Activated CD4-positive, alpha-beta memory T cell treated with anti-CD3 and anti-CD28 coated beads, Interleukin-2, amount 10 ng/mL, durations not matched to agents 7 days and 5 days (primary cell): ENCODE measurements around the gene MAP2K3. TPM values are rescaled to one million over a fixed set of nuclear protein-coding genes. Genes with fewer than 3 reads are reported as not detected.

Experiments used
- CTCF ChIA-PET: fragments of 350-600 bp; sonication (Branson Sonifier 250); formaldehyde crosslinking; loops from one replicate; lab custom pipeline; 2021; ENCODE audit warnings: antibody characterized with exemption, inconsistent platforms; lab: Charles Lee
- POLR2A ChIA-PET: fragments of 350-600 bp; sonication (Branson Sonifier 250); formaldehyde crosslinking; loops from one replicate; lab custom pipeline; 2021; ENCODE audit warnings: antibody characterized with exemption; lab: Charles Lee
- DNase-seq: peaks from one replicate; pipeline ENCODE4 v3.0.0-alpha.2; 2020
- H3K27ac Mint-ChIP-seq: one replicate; pipeline ENCODE4 v1.8.0; 2021; ENCODE audit warnings: mild to moderate bottlenecking, mixed read lengths
- H3K27me3 Mint-ChIP-seq: one replicate; pipeline ENCODE4 v1.8.0; 2021; ENCODE audit warnings: mixed read lengths
- H3K36me3 Mint-ChIP-seq: one replicate; pipeline ENCODE4 v1.8.0; 2021; ENCODE audit warnings: low read depth, mixed read lengths
- H3K4me1 Mint-ChIP-seq: one replicate; pipeline ENCODE4 v1.8.0; 2021; ENCODE audit warnings: mixed read lengths
- H3K4me3 Mint-ChIP-seq: one replicate; pipeline ENCODE4 v1.8.0; 2021; ENCODE audit warnings: mild to moderate bottlenecking, mixed read lengths
- H3K9me3 Mint-ChIP-seq: one replicate; pipeline ENCODE4 v1.8.0; 2021; ENCODE audit warnings: mixed read lengths
- total RNA-seq, 2 experiments: library from RNA; stranded (reverse); gene quantifications; one replicate each; pipeline ENCODE4 v1.2.3, GENCODE V29; 2021

Gene MAP2K3
- total RNA-seq, 2 experiments from 2014 or later: 74.2 to 76.0 TPM

DNA sequence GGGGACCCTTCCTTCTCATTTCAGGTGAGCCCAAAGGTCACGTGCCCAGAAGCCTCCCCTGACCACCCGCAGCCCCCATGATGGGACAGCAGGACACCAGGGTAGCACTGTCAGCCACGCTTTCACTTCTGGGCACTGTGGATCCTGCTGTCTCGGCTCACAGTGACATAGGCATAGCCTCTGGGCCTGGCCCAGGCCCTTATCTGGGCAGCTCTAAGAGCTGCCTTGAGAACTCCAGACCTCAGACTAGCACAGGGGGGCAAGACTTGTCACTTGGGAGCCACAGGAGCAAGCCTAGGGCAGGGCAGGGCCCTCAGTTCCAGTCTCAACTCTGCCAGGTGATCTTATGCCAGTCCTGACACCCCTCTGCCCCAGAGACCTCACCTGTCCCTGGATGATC is 36.0 kb upstream of the MAP2K3 start:
- ChIA-PET CTCF (no interaction called here), POLR2A (interaction anchor here (1.0 kb wide), 1 partner anchor 35 kb away, joined by 3 read pairs; the partner anchor contains the start of gene TMEM11)
- Mint-ChIP-seq H3K4me3 (no peak overlapping the region), H3K36me3 (no peaks in the 10 kb centered on the region), H3K27me3 (peaks cover 2% of the 10 kb centered on the region), H3K9me3 (no peaks in the 10 kb centered on the region), H3K27ac (no peak overlapping the region), H3K4me1 (peaks cover 8% of the 10 kb centered on the region)
- DNase-seq: no peak

DNA sequence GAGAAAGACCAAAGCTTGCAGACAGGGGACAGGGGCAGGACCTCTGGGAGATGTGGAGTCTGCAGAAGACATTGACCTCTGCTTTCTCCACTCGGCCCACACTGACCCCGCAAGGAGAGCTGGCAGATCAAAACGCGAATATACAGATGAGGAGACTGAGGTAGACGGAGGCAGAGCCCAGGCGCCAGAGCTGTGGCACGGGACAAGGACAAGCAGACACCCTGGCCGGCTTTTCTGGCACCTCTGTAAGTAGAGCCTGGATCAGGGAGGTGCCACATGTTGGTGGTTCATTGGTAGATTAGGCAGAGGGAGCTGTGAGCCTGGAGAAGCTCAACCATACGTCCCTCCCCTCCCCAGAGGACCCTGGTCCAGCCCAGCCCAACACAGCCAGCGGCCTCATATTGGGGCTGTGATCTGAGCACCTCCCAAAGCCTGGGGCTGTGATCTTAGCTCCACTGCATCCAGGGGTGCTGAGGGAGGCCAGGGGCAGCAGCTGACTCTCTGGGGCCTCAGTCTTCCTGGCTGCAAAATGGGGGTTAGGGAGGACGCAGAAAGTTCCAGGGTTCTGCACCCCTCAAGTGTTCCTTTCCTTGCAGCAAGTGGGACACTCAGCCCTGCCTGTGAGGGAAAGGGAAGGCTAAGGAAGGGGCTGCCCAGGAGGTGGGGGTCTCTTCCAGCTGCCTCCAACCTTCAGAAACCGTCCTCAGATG is 35.3 kb upstream of the MAP2K3 start:
- Mint-ChIP-seq H3K27me3 (peaks cover 2% of the 10 kb centered on the region), H3K4me3 (no peak overlapping the region), H3K36me3 (no peaks in the 10 kb centered on the region), H3K4me1 (peaks cover 15% of the 10 kb centered on the region), H3K27ac (no peak overlapping the region), H3K9me3 (no peaks in the 10 kb centered on the region)
- DNase-seq: no peak
- ChIA-PET POLR2A (interaction anchor here (1.0 kb wide), 1 partner anchor 35 kb away, joined by 3 read pairs; the partner anchor contains the start of gene TMEM11), CTCF (no interaction called here)

DNA sequence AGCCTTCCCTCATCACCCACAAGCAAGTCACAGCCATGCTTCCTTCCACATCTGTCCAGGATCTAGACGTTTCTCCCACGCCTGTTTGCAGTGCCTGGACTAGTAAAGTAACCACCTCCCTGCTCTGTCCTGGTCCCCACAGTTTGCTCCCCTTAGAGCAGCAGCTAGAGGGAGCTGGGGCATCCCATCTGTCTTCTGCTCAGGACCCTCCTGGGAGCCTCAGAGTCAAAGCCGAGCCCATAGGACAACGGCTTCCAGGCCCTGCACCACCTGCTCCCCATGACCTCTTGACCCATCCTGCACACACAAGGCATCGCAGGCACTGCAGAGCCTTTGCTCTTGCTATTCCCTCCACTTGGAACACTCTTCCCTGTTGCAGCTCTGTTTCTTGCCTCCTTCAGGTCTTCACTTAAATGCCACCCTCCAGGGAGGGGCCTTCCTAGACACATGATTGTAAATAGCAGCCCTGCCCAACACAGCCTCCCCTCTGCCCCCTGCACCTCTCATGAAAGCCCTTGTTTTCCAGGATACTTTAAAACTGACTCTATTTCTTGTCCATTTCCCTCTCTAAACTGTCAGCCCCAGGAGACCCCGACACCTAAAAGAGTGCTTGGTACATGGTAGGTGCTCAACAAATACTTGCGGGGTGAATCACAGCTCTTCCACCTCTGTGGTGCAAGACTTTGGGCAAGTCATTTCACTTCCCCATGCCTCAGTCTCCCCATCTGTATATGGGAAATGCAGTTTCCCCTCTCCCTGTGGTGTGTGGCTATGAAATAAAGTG is 34.4 kb upstream of the MAP2K3 start:
- Mint-ChIP-seq H3K4me1 (peaks cover 15% of the 10 kb centered on the region), H3K9me3 (no peaks in the 10 kb centered on the region), H3K4me3 (no peak overlapping the region), H3K27me3 (peaks cover 2% of the 10 kb centered on the region), H3K27ac (no peak overlapping the region), H3K36me3 (no peaks in the 10 kb centered on the region)
- ChIA-PET CTCF (interaction anchor here (0.6 kb wide), 1 partner anchor 195 kb away, joined by 3 read pairs; no protein-coding TSS in a partner anchor), POLR2A (interaction anchor here (1.1 kb wide), 1 partner anchor 193 kb away, joined by 3 read pairs; no protein-coding TSS in a partner anchor)
- no peak for DNase-seq

DNA sequence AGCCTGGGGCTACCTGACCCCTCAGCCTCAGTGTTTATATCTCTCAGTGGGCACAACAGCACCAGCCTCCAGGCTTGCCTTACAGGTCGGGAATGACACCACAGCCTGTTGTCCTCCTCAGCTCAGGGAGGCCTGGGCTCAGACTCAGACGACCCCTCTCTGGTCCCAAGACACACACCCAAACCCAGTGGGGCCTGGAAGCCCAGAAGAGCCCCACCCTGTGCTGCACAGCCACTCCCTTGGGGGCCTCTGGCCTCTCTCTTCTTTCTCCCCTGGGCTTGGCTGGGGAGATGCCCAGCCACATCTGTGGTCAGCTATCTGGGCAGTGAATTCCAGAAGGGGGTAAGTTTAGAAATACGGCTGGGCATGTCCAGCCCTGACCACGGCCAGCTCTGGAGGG is 33.7 kb upstream of the MAP2K3 start:
- H3K27me3 Mint-ChIP-seq: peaks cover 2% of the 10 kb centered on the region
- ChIA-PET CTCF (interaction anchor here (0.6 kb wide), 1 partner anchor 196 kb away, joined by 3 read pairs; no protein-coding TSS in a partner anchor), POLR2A (interaction anchor here (1.1 kb wide), 1 partner anchor 193 kb away, joined by 3 read pairs; no protein-coding TSS in a partner anchor)
- no peaks in the 10 kb centered on the region for H3K36me3 Mint-ChIP-seq
- no peaks in the 10 kb centered on the region for H3K9me3 Mint-ChIP-seq
- no peak overlapping the region for H3K4me3 Mint-ChIP-seq
- peaks cover 15% of the 10 kb centered on the region for H3K4me1 Mint-ChIP-seq
- H3K27ac Mint-ChIP-seq: no peak overlapping the region
- DNase-seq: no peak

DNA sequence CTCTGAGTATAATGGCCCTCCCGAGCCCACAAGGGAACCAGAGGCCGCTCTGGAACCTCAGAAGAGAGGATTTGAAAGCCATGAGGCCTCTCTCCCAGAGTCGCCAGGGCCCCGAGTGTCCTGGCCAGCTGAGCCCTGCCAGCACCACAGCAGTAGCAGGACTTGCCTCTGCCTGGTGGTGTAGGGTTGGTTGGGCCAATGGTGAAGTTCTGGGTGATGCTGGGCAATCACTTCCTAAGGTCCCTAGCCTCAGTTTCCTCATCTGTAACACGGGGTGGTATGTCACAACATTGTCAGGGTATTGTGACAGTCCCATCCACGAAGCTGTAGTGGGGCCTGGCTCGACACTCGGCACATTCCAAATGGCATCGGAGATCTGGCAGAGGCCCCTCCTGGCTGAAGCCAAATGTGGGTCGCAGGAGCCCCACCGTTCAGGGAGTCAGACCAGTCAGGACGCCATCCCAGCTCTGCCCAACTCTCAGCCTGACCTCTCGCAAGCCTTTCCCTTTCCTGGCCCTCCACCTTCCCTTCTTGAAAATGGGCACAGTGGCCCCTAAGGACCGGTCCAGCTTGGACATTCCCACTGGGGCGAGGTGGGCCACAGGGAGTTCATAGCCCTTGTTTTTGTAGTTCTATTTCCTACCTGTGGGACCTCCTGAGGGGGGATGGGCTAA is 33.0 kb upstream of the MAP2K3 start:
- Mint-ChIP-seq H3K4me3 (no peak overlapping the region), H3K4me1 (peaks cover 15% of the 10 kb centered on the region), H3K36me3 (no peaks in the 10 kb centered on the region), H3K27me3 (peaks cover 2% of the 10 kb centered on the region), H3K9me3 (no peaks in the 10 kb centered on the region), H3K27ac (no peak overlapping the region)
- CTCF ChIA-PET: no interaction called here
- no peak for DNase-seq
- POLR2A ChIA-PET: interaction anchor here (0.9 to 2.6 kb wide), 3 partner anchors 17 to 38 kb away, joined by 3 to 15 read pairs (median 4); partner anchors contain the start of gene TMEM11

DNA sequence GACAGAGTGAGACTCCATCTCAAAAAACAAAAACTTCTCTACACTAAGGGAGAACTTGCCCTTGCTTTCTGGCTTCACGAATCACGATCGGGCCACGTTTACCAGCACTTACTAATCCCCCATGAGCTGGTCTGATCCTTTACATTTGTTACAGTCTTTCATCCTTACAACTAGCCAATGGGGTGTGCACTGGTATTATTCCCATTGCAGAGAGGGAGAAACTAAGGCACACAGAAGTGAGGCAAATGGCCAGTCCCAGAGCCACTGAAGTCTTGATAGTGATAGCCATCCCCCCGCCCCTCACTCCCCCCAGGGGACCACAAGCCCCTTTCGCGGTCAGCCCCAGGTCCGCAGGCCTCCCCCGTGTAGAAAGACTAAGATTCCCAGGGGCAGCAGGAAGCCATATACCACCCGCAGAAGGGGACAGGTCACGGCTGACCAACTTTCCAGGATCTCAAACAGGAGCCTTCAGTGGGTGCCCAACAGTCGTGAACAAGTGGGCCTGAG is 32.2 kb upstream of the MAP2K3 start:
- H3K4me3 Mint-ChIP-seq: peak overlapping the region; percentile 65
- no peak overlapping the region for H3K27ac Mint-ChIP-seq
- CTCF ChIA-PET: no interaction called here
- POLR2A ChIA-PET: interaction anchor here (0.9 to 2.6 kb wide), 3 partner anchors 16 to 39 kb away, joined by 3 to 15 read pairs (median 4); partner anchors contain the start of gene TMEM11
- H3K27me3 Mint-ChIP-seq: peaks cover 2% of the 10 kb centered on the region
- no peaks in the 10 kb centered on the region for H3K36me3 Mint-ChIP-seq
- H3K4me1 Mint-ChIP-seq: peaks cover 15% of the 10 kb centered on the region
- no peaks in the 10 kb centered on the region for H3K9me3 Mint-ChIP-seq
- no peak for DNase-seq

DNA sequence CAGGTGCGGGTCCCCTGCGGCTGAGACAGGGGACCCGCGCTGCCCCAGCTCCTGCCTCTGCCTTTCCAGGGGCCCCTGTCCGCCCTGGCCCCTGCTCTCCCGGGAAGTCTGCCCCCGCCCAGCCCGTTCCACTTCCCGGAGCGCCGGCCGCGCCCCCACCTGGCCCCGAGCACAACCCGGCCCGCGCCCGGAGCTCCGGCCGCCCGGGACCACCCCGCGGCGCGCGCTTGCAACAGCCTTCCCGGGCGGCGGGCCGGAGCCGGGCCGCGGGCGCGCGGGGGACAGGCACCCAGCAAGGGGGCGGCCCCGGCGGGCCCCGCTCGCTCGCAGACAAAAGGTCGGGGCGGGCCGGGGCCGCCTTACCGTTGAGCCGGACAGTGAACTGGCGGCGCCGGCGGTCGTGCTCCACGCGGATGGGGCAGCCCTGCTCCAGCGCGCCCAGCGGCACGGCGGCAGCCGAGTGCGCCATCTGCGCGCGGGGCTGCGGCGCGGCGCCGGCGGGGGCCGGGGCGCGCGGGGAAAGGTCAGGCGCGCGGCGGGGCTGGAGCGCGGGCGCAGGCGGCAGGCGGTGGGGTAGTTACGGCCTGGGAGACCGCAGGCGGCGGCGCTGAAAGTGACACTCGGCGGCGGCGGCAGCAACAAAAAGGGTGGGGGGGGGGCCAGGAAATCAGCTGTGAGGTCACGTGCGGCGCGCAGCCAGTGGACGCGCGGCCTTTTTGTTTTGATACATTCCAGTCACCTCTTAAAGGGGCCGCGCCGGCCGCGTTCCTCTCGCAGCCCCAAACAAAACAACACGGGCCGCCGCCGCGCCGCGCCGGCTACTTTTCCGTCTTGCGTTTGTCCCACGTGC is 31.5 kb upstream of the MAP2K3 start, which contains the start of gene NATD1:
TSS of gene NATD1 (minus strand) at position 615 of the 850 bp plus-strand sequence. CDS start at position 469, 146 bp downstream.
- peak within 1 kb of the TSS; percentile 80 for H3K4me3 Mint-ChIP-seq
- H3K27ac Mint-ChIP-seq: peak within 1 kb of the TSS; percentile 31
- H3K4me1 Mint-ChIP-seq: peaks cover 17% of the 10 kb centered on the region
- ChIA-PET CTCF (interaction anchor here (1.0 kb wide), 1 partner anchor 132 kb away, joined by 3 read pairs; no protein-coding TSS in a partner anchor), POLR2A (interaction anchor here (1.0 to 2.6 kb wide), 4 partner anchors 15 to 209 kb away, joined by 3 to 15 read pairs (median 6); partner anchors contain the start of gene TMEM11)
- H3K36me3 Mint-ChIP-seq: no peaks in the 10 kb centered on the region
- DNase-seq: peak; percentile 86
- H3K9me3 Mint-ChIP-seq: no peaks in the 10 kb centered on the region
- peaks cover 2% of the 10 kb centered on the region for H3K27me3 Mint-ChIP-seq

DNA sequence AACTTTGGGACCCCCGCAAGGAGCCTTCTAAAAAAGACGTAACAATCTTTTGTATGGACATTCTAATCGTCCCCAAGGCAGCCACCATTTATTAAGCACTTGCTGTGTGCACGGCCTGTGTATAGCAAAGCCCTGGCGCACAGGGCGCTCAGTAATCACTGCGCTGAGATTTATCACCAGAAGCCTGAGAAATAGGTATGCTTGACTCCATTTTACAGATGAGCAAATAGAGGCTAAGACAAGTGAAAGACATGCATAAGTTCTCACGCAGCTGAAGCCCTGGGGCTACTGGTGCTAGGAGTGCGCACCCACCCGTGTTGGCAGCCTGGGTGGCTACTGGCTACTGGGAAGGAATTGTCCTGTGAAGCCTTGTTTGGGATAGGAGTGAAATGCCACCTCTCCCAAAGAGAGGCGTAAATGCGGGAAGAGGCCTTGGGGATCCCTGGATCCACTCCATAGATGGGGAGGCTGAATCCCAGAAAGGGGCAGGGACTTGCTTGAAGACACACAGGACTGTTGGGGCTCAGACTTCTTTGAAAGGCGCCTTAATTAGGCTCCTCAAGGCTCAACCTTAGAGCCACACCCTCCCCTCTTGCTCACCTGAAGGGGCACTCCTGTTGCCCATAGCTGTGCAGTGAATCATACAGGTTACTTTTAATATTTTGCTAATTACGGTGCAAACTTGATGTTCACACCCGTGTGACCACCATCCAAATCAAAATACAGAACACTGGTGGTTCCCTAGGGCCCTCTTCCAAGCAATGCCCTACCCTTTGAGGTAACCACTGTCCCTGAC is 30.7 kb upstream of the MAP2K3 start:
- DNase-seq: no peak
- peaks cover 21% of the 10 kb centered on the region for H3K4me1 Mint-ChIP-seq
- ChIA-PET CTCF (interaction anchor here (1.0 kb wide), 1 partner anchor 132 kb away, joined by 3 read pairs; no protein-coding TSS in a partner anchor), POLR2A (interaction anchor here (0.5 to 2.6 kb wide), 5 partner anchors 9 to 210 kb away, joined by 3 to 15 read pairs (median 3); partner anchors contain the start of gene TMEM11)
- H3K27ac Mint-ChIP-seq: peak overlapping the region; percentile 31
- H3K36me3 Mint-ChIP-seq: no peaks in the 10 kb centered on the region
- H3K9me3 Mint-ChIP-seq: no peaks in the 10 kb centered on the region
- peak overlapping the region; percentile 80 for H3K4me3 Mint-ChIP-seq
- H3K27me3 Mint-ChIP-seq: peaks cover 2% of the 10 kb centered on the region

DNA sequence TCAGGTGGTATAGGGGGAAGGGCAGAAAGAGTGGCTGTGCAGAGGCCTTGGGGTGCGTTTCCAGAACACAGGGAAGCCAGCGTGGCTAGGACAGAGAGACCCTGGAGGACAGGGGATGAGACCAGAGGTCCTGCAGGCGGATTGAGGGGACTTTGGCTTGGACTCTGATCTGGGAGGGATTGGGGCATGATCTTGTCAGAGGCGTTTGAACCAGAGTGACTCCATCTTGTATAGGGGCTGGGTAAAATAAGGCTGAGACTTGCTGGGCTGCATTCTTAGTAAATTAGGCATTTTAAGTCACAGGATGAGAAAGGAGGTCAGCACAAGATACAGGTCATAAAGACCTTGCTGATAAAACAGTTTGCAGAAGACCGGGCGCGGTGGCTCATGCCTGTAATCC is 25.9 kb upstream of the MAP2K3 start:
- DNase-seq: no peak
- CTCF ChIA-PET: interaction anchor here (0.7 kb wide), 1 partner anchor 110 kb away, joined by 3 read pairs; no protein-coding TSS in a partner anchor

DNA sequence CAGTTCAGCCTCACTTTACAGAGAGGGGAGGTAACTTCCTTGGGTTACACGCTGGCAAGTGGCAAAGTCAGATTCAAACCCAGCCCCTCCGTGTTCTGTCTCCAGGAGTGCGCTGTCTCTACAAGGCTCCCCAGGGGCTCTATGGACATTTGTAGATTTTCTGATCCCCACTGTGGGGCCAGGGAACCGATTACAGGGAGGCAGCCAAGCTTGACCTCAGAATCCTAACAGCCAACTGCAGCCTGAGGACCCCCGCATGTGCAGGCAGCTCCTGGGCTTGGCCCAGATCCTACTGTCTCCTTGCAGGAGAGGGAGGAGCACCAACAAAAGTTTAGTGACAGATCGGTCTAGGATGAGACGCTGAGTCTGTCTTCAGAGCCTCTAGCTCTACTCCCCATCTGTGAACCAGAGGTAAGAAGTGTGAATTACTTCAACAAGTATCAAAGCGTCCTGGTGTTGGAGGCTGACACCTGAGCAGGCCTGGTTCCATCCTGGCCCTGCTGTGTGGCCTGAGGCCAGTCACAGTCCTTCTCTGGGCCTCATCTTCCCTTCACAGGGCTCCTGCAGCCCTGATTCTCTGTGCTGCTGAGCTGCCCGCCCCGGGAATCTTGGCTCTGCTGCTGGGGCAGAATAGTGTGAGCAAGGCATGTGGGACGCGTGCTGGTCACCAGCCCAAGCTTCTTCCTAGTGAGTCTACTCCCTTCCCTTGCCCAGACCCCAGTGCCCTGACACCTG is 22.1 kb upstream of the MAP2K3 start:
- DNase-seq: no peak
- no peaks in the 10 kb centered on the region for H3K27me3 Mint-ChIP-seq
- ChIA-PET CTCF (no interaction called here), POLR2A (interaction anchor here (1.0 kb wide), 1 partner anchor 8 kb away, joined by 3 read pairs; no protein-coding TSS in a partner anchor)
- H3K9me3 Mint-ChIP-seq: no peaks in the 10 kb centered on the region
- H3K36me3 Mint-ChIP-seq: no peaks in the 10 kb centered on the region
- H3K4me1 Mint-ChIP-seq: peaks cover 16% of the 10 kb centered on the region
- no peak overlapping the region for H3K4me3 Mint-ChIP-seq
- no peak overlapping the region for H3K27ac Mint-ChIP-seq

More for the DNA sequence above, 25.9 kb upstream of the MAP2K3 start:
- H3K4me1 Mint-ChIP-seq: peaks cover 16% of the 10 kb centered on the region
- H3K4me3 Mint-ChIP-seq: no peak overlapping the region
- POLR2A ChIA-PET: no interaction called here
- no peaks in the 10 kb centered on the region for H3K9me3 Mint-ChIP-seq
- no peaks in the 10 kb centered on the region for H3K36me3 Mint-ChIP-seq
- no peak overlapping the region for H3K27ac Mint-ChIP-seq
- no peaks in the 10 kb centered on the region for H3K27me3 Mint-ChIP-seq
